Adrenal gland (tissue), 5 donors: ENCODE measurements around the gene NEUROG2.

ENCODE experiments used
- CTCF ChIP-seq, 6 experiments: fragments of 450-650 bp in 4 of 6; fragments of 200-600 bp in 2 of 6; sonication (generic) in 1 of 6; IDR thresholded peaks; 1 replicate in 5 of 6; 2 replicates in 1 of 6; pipeline versions ENCODE4 v1.5.1 to v1.8.0; 2016 to 2021; ENCODE audit warnings: antibody characterized with exemption in 6 of 6, mild to moderate bottlenecking in 2 of 6, moderate library complexity in 1 of 6
- POLR2A ChIP-seq, 2 donors: fragments of 450-650 bp; IDR thresholded peaks; one replicate each; pipeline ENCODE4 v1.6.1; 2017; ENCODE audit warnings: antibody characterized with exemption in 2 of 2, mild to moderate bottlenecking in 2 of 2, moderate library complexity in 1 of 2
- donor health status: DM: no; HTN: no; CAD: no.

GRCh38 chr4:112519689-112520597, 4.0 kb upstream of the NEUROG2 start:
- no peak for TF ChIP-seq CTCF (IDR thresholded peaks at IDR 0.05)
- no peak for TF ChIP-seq POLR2A (IDR thresholded peaks at IDR 0.05)
